ENCODE data around the gene PCP4L1. TPM values are rescaled to one million over a fixed set of nuclear protein-coding genes. Genes with fewer than 3 reads are reported as not detected.

The PCP4L1 gene
- total RNA-seq, 4 donors from 2014 or later = 0.42 to 1.2 TPM; not detected in 2

- Histone ChIP-seq H3K27me3 (no peaks in the 10 kb centered on the region), H3K9me3 (no peaks in the 10 kb centered on the region), H3K36me3 (peaks cover 0 to 34% (median 12%) of the 10 kb centered on the region in 3 donors), H3K4me1 (peaks cover 0 to 13% (median 5%) of the 10 kb centered on the region in 4 donors), H3K27ac (peak overlapping the region; percentile 33 to 88 (median 75)), H3K4me3 (peak overlapping the region in 2 of 4 donors; percentile 1 to 44)
- WGBS, 2 donors = 23 to 27% methylated on average over 7 of the region's 7 CpGs
- TF ChIP-seq CTCF (IDR thresholded peaks at IDR 0.05) (no peak), EP300 (IDR thresholded peaks at IDR 0.05) (peak; percentile 34 to 84), POLR2A (IDR thresholded peaks at IDR 0.05) (peak; percentile 18 to 53)
- peak in 1 of 2 donors; percentile 52 for DNase-seq (ENCODE audit: low spot score in 2 of 2)
Measured at GRCh38 chr1:161216945-161217712, 41.4 kb upstream of the PCP4L1 start.

GRCh38 chr1:161217831-161218230 lies 40.7 kb upstream of the PCP4L1 start:
- Histone ChIP-seq H3K27ac (peak overlapping the region in 3 of 4 donors; percentile 67 to 88 (median 83)), H3K27me3 (no peaks in the 10 kb centered on the region), H3K9me3 (no peaks in the 10 kb centered on the region), H3K36me3 (peaks cover 0 to 27% (median 10%) of the 10 kb centered on the region in 3 donors), H3K4me1 (peaks cover 0 to 13% (median 5%) of the 10 kb centered on the region in 4 donors), H3K4me3 (peak overlapping the region in 2 of 4 donors; percentile 1 to 44)
- TF ChIP-seq CTCF (IDR thresholded peaks at IDR 0.05) (no peak), POLR2A (IDR thresholded peaks at IDR 0.05) (no peak), EP300 (IDR thresholded peaks at IDR 0.05) (no peak)
- no peak for DNase-seq (ENCODE audit: low spot score in 2 of 2)
- WGBS, 2 donors = 62 to 70% methylated on average over 6 of the region's 6 CpGs

- peak overlapping the region in 3 of 4 donors; percentile 67 to 88 (median 83) for H3K27ac ChIP-seq
- DNase-seq (ENCODE audit: low spot score in 2 of 2) = no peak
Measured at GRCh38 chr1:161218301-161219077, 40.1 kb upstream of the PCP4L1 start.

GRCh38 chr1:161219078-161219892 lies 39.3 kb upstream of the PCP4L1 start:
- Histone ChIP-seq H3K4me1 (peaks cover 0 to 13% (median 5%) of the 10 kb centered on the region in 4 donors), H3K27ac (no peak overlapping the region), H3K4me3 (no peak overlapping the region), H3K36me3 (peaks cover 0 to 13% (median 5%) of the 10 kb centered on the region in 3 donors), H3K27me3 (no peaks in the 10 kb centered on the region), H3K9me3 (no peaks in the 10 kb centered on the region)
- TF ChIP-seq CTCF (IDR thresholded peaks at IDR 0.05) (no peak), EP300 (IDR thresholded peaks at IDR 0.05) (no peak), POLR2A (IDR thresholded peaks at IDR 0.05) (no peak)
- DNase-seq (ENCODE audit: low spot score in 2 of 2) = no peak
- WGBS, 2 donors = 81 to 84% methylated on average over 5 of the region's 5 CpGs

More at GRCh38 chr1:161218301-161219077, 40.1 kb upstream of the PCP4L1 start:
- H3K4me1 ChIP-seq = peaks cover 0 to 13% (median 5%) of the 10 kb centered on the region in 4 donors
- H3K4me3 ChIP-seq = no peak overlapping the region
- peaks cover 0 to 21% (median 6%) of the 10 kb centered on the region in 3 donors for H3K36me3 ChIP-seq
- H3K27me3 ChIP-seq = no peaks in the 10 kb centered on the region
- TF ChIP-seq POLR2A (IDR thresholded peaks at IDR 0.05) = no peak
- no peak for TF ChIP-seq EP300 (IDR thresholded peaks at IDR 0.05)
- H3K9me3 ChIP-seq = no peaks in the 10 kb centered on the region
- whole genome bisulfite sequencing, 2 donors = 72 to 75% methylated on average over 8 of the region's 8 CpGs

- H3K27ac ChIP-seq = no peak overlapping the region
- peaks cover 0 to 5% (median 0%) of the 10 kb centered on the region in 3 donors for H3K36me3 ChIP-seq
- no peak overlapping the region for H3K4me3 ChIP-seq
- DNase-seq (ENCODE audit: low spot score in 2 of 2) = no peak
- no peaks in the 10 kb centered on the region for H3K27me3 ChIP-seq
- TF ChIP-seq POLR2A (IDR thresholded peaks at IDR 0.05) (no peak), EP300 (IDR thresholded peaks at IDR 0.05) (no peak), CTCF (IDR thresholded peaks at IDR 0.05) (no peak)
- peaks cover 0 to 16% (median 7%) of the 10 kb centered on the region in 4 donors for H3K4me1 ChIP-seq
- WGBS, 2 donors = 81 to 90% methylated on average over 5 of the region's 5 CpGs
- no peaks in the 10 kb centered on the region for H3K9me3 ChIP-seq
Measured at GRCh38 chr1:161220002-161220401, 38.5 kb upstream of the PCP4L1 start.

All from tibial nerve (tissue), 4 donors.